Measurements from ENCODE around the gene ADPRH. TPM values are rescaled to one million over a fixed set of nuclear protein-coding genes. Genes with fewer than 3 reads are reported as not detected.

ADPRH gene
- polyA plus RNA-seq, 1 experiment, result 0.36 TPM

DNA sequence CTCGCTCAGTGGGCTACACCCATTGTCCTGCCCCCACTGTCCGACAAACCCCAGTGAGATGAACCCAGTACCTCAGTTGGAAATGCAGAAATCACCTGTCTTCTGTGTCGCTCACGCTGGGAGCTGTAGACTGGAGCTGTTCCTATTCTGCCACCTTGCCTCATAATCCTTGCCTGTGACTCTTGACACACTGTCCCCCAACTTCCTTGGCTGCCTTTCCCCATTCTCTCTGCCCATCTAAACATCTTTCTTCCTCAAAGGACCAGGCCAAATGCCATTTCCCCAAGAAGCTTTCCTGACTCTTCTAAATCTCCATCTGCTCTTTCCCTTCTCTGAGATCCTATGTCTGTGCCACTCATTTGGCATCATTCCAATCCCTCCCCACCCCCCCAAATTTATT lies 10.1 kb upstream of the ADPRH start:
- POLR2A ChIA-PET, result no interaction called here
- Histone ChIP-seq H3K27me3 (ENCODE audit: control insufficient read depth, insufficient read depth, low read length) (no peaks in the 10 kb centered on the region), H3K9me3 (ENCODE audit: control insufficient read depth, insufficient read depth, low read length) (no peaks in the 10 kb centered on the region), H3K27ac (ENCODE audit: low read depth, low read length) (no peak overlapping the region), H3K4me3 (ENCODE audit: low read depth, low read length) (no peak overlapping the region)
- CTCF ChIA-PET, result no interaction called here
- TF ChIP-seq, protein P1, sequence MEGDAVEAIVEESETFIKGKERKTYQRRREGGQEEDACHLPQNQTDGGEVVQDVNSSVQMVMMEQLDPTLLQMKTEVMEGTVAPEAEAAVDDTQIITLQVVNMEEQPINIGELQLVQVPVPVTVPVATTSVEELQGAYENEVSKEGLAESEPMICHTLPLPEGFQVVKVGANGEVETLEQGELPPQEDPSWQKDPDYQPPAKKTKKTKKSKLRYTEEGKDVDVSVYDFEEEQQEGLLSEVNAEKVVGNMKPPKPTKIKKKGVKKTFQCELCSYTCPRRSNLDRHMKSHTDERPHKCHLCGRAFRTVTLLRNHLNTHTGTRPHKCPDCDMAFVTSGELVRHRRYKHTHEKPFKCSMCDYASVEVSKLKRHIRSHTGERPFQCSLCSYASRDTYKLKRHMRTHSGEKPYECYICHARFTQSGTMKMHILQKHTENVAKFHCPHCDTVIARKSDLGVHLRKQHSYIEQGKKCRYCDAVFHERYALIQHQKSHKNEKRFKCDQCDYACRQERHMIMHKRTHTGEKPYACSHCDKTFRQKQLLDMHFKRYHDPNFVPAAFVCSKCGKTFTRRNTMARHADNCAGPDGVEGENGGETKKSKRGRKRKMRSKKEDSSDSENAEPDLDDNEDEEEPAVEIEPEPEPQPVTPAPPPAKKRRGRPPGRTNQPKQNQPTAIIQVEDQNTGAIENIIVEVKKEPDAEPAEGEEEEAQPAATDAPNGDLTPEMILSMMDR (IDR thresholded peaks at IDR 0.05; ENCODE audit: low read depth, low read length), result no peak
- no peak for DNase-seq (ENCODE audit: low read depth, low spot score)

DNA sequence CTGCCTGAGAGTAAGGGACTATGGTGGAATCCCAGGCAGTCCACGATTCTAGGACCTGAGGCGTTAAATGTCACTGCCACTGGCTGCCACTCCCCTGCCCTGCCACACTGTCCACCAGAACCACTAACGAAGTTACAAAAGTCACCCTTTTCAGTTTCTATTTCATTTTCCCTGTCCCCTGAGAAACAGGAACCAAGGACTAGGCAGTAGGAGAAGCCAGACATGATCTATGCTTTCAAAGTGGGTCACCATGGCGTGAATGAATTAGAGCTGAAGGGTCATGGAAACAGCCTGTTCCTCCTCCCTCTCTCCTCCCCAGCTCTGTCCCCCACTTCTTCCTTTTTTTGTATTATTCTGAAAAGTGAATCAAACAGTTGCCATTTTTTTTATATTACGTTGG lies 9.1 kb upstream of the ADPRH start:
- ChIA-PET CTCF (interaction anchor here (0.9 kb wide), 1 partner anchor 27 kb away, joined by 3 read pairs; the partner anchor contains the start of gene PLA1A), POLR2A (no interaction called here)
- DNase-seq (ENCODE audit: low read depth, low spot score), result no peak
- H3K9me3 ChIP-seq (ENCODE audit: control insufficient read depth, insufficient read depth, low read length), result no peaks in the 10 kb centered on the region
- no peak overlapping the region for H3K27ac ChIP-seq (ENCODE audit: low read depth, low read length)
- H3K27me3 ChIP-seq (ENCODE audit: control insufficient read depth, insufficient read depth, low read length), result no peaks in the 10 kb centered on the region
- no peak overlapping the region for H3K4me3 ChIP-seq (ENCODE audit: low read depth, low read length)
- TF ChIP-seq, protein P1 (IDR thresholded peaks at IDR 0.05; ENCODE audit: low read depth, low read length), result no peak

DNA sequence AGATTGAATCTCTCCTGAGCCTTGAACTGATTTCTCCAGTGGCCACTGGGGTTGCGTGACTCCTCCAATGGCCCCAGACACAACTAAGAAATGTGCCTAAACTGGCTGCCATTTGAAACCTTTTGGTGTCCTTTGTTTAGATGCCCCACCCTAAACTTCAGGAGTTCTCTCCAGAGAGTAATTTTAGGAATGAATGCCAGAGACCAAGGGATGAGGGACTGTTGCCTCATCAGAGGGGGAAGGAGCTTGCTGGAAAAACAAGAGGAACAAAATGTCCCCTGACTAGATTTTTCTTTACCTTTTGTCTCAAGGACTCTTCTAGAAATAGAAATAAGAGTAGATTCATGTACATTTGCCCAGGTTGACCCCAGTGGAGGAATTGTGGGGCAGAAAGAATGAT lies 8.1 kb upstream of the ADPRH start:
- Histone ChIP-seq H3K9me3 (ENCODE audit: control insufficient read depth, insufficient read depth, low read length) (no peaks in the 10 kb centered on the region), H3K27me3 (ENCODE audit: control insufficient read depth, insufficient read depth, low read length) (no peaks in the 10 kb centered on the region), H3K4me3 (ENCODE audit: low read depth, low read length) (no peak overlapping the region), H3K27ac (ENCODE audit: low read depth, low read length) (no peak overlapping the region)
- DNase-seq (ENCODE audit: low read depth, low spot score), result no peak
- TF ChIP-seq, protein P1 (IDR thresholded peaks at IDR 0.05; ENCODE audit: low read depth, low read length), result no peak
- ChIA-PET CTCF (no interaction called here), POLR2A (no interaction called here)

DNA sequence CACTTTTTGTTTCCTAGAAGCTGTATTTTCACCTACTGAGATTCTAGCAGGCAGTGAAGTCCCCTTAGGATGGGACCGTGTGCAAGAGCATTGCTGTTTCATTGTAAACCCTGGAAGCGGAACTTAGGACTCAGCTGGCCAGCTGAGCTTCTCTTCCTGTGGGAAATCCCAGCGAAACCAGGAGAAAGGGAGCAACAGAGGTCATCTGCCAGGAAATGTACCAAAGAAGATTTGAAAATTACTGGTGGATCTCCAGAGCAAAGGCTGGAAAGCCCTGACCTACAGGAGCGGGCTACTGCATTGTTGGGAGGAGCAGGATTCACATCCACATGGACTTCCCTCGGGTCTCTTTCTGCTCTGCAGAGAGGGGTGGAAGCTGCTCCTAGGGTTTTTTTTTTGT lies 7.6 kb upstream of the ADPRH start:
- TF ChIP-seq, protein P1 (IDR thresholded peaks at IDR 0.05; ENCODE audit: low read depth, low read length), result no peak
- Histone ChIP-seq H3K4me3 (ENCODE audit: low read depth, low read length) (no peak overlapping the region), H3K27me3 (ENCODE audit: control insufficient read depth, insufficient read depth, low read length) (no peaks in the 10 kb centered on the region), H3K27ac (ENCODE audit: low read depth, low read length) (no peak overlapping the region), H3K9me3 (ENCODE audit: control insufficient read depth, insufficient read depth, low read length) (no peaks in the 10 kb centered on the region)
- DNase-seq (ENCODE audit: low read depth, low spot score), result no peak
- ChIA-PET POLR2A (no interaction called here), CTCF (no interaction called here)

DNA sequence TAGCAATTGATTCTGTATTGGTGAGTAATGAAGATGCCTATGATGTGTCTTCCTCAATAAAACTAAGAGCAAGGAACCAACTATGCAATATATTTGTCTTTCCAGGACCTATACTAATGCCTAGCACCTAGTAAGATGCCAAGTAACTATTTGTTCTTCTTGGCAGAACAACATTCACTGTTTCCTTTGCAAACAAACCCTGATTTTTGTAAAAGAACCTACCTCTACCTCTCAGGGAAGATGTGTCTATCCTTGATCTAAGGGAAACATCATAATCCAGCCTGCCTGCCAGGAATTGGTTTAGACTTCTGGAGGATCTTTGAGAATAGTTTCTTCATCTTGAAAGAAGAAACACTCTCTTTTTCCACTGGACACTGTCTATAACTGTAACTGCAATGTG lies 3.8 kb upstream of the ADPRH start:
- no peak overlapping the region for H3K4me3 ChIP-seq (ENCODE audit: low read depth, low read length)
- no peaks in the 10 kb centered on the region; the same call in 1 of the 2 replicates for H3K9me3 ChIP-seq (ENCODE audit: control insufficient read depth, insufficient read depth, low read length)
- no peaks in the 10 kb centered on the region for H3K27me3 ChIP-seq (ENCODE audit: control insufficient read depth, insufficient read depth, low read length)
- H3K27ac ChIP-seq (ENCODE audit: low read depth, low read length), result no peak overlapping the region
- DNase-seq (ENCODE audit: low read depth, low spot score), result no peak
- ChIA-PET POLR2A (no interaction called here), CTCF (no interaction called here)
- TF ChIP-seq, protein P1 (IDR thresholded peaks at IDR 0.05; ENCODE audit: low read depth, low read length), result no peak
